RWPE1 (cell line): ENCODE results near the gene KCNB1.

ENCODE experiments used
- CTCF ChIA-PET: fragments of 350-600 bp; sonication (Branson Sonifier 250); formaldehyde crosslinking; extraction: SDS; loops from one replicate; lab custom pipeline; 2021; lab: Yijun Ruan, JAX
- POLR2A ChIA-PET: fragments of 400-600 bp; formaldehyde crosslinking; extraction: SDS; loops from one replicate; lab custom pipeline; 2020; ENCODE audit warnings: antibody characterized with exemption; ENCODE audit not compliant: low non-redundant PET; lab: Yijun Ruan, JAX
- DNase-seq: peaks from one replicate; pipeline ENCODE4 v3.0.0; 2012; ENCODE audit warnings: low spot score
- H3K27ac ChIP-seq: fragments of 450-650 bp; 2 replicates; pipeline ENCODE4 v1.5.1; 2017
- TF ChIP-seq, protein P1 (sequence below): fragments of 450-650 bp; conservative IDR thresholded peaks from 2 replicates; pipeline ENCODE4 v1.5.1; 2017; ENCODE audit warnings: low read depth, mild to moderate bottlenecking

KCNB1 gene

DNA sequence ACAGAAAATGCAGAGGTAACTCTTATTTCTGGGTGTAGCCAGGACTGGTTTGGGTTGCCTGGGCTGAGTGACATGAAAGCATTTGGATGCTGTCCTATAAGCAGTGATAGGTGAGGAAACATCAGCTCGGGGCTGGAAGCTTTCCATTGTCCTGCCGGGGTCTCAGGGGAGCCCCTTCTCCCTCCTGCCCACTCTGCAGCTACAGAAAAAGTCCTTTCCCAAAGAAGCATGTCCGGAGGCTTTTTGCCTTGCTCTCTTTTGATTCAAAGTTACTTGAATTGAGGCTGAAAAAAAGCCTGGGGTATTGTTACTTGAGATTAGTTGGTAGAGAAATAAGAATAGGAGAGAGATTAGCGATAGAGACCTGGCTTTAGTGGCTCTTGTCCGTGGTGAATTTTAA is 113.9 kb downstream of the KCNB1 start:
- TF ChIP-seq, protein P1, sequence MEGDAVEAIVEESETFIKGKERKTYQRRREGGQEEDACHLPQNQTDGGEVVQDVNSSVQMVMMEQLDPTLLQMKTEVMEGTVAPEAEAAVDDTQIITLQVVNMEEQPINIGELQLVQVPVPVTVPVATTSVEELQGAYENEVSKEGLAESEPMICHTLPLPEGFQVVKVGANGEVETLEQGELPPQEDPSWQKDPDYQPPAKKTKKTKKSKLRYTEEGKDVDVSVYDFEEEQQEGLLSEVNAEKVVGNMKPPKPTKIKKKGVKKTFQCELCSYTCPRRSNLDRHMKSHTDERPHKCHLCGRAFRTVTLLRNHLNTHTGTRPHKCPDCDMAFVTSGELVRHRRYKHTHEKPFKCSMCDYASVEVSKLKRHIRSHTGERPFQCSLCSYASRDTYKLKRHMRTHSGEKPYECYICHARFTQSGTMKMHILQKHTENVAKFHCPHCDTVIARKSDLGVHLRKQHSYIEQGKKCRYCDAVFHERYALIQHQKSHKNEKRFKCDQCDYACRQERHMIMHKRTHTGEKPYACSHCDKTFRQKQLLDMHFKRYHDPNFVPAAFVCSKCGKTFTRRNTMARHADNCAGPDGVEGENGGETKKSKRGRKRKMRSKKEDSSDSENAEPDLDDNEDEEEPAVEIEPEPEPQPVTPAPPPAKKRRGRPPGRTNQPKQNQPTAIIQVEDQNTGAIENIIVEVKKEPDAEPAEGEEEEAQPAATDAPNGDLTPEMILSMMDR, result no peak
- no peak for DNase-seq
- CTCF ChIA-PET, result interaction anchor here (1.1 kb wide), 1 partner anchor 115 kb away, joined by 3 read pairs; no protein-coding TSS in a partner anchor
- H3K27ac ChIP-seq, result no peak overlapping the region
- POLR2A ChIA-PET, result no interaction called here

DNA sequence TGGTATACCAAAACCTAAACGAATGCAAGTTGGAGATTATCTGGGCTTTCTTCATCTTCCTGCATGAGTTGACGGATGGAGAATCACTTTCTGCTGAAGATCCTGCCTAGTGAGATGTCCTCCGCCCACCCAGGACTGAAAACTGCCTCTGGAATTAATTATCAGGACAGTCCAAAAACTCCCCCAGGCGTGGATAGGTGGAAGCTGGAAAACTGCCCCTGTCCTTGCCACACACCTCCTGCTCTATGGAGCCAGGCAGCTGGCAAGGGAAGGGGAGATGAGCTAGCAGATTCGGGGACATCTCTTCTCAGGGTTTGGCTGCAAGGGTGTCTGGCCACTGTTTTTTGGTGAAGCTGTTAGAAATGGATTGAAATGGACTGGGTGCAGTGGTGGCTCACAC is 115.4 kb downstream of the KCNB1 start:
- no peak for DNase-seq
- H3K27ac ChIP-seq, result no peak overlapping the region
- ChIA-PET POLR2A (no interaction called here), CTCF (interaction anchor here (0.7 kb wide), 1 partner anchor 15 kb away, joined by 3 read pairs; no protein-coding TSS in a partner anchor)
- TF ChIP-seq, protein P1, result no peak

DNA sequence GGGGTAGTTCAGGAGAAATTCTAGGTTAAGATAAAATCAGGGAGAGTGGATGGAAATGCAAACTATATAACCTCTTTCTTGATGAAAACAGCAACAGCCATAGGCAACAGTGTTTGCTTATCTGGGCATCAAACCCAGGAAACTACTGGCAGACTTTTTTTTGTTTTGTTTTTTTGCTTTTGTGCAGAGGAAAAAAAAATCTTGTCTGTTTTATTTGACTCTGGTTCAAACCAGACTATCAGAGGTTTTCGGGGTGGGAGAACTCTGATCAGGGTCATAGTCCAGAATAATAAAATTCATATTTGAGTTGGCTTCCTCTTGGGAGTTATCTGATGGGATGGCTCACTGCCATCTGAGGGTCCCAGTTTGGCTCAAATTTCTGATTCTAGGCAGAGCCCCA is 115.8 kb downstream of the KCNB1 start:
- DNase-seq, result no peak
- H3K27ac ChIP-seq, result no peak overlapping the region
- TF ChIP-seq, protein P1, result no peak
- ChIA-PET POLR2A (no interaction called here), CTCF (interaction anchor here (0.7 kb wide), 2 partner anchors 15 to 136 kb away, joined by 3 read pairs; no protein-coding TSS in a partner anchor)

DNA sequence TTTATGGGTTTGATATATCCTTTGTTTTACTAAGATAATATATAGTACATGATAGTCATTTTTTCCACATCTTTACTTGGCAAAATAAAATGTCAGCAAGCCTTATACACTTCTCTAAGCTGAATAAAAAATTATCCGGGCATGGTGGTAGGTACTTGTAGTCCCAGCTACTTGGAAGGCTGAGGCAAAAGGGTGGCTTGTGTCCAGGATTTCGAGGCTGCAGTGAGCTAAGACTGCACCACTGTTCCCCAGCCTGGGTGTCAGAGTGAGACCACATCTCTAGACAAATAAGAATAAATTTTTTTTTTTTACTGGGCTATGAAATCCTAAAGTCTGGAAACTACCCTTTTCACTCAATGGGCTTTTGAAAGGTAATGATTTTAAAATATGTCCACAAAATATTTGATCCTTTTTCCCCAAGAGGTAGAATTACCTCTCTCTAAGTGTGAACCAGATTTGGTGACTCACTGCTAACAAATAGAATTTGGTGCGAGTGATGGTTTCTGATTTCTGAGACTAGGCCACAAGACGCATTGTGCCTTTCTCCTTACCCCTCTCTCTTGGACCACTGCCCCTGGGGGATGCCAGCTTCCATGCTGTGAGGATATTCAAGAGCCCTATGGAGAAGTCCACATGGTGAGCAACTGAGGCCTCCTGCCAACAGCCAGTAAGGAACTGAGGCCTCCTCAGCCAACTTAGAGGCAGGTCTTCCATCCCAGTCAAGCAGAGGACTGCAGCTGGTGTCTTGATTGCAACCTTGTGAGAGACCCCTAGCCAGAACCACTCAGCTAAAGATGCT is 120.4 kb downstream of the KCNB1 start:
- ChIA-PET POLR2A (no interaction called here), CTCF (interaction anchor here (0.7 to 1.5 kb wide), 2 partner anchors 18 to 23 kb away, joined by 3 read pairs; no protein-coding TSS in a partner anchor)
- no peak overlapping the region for H3K27ac ChIP-seq
- DNase-seq, result no peak
- TF ChIP-seq, protein P1, result no peak

DNA sequence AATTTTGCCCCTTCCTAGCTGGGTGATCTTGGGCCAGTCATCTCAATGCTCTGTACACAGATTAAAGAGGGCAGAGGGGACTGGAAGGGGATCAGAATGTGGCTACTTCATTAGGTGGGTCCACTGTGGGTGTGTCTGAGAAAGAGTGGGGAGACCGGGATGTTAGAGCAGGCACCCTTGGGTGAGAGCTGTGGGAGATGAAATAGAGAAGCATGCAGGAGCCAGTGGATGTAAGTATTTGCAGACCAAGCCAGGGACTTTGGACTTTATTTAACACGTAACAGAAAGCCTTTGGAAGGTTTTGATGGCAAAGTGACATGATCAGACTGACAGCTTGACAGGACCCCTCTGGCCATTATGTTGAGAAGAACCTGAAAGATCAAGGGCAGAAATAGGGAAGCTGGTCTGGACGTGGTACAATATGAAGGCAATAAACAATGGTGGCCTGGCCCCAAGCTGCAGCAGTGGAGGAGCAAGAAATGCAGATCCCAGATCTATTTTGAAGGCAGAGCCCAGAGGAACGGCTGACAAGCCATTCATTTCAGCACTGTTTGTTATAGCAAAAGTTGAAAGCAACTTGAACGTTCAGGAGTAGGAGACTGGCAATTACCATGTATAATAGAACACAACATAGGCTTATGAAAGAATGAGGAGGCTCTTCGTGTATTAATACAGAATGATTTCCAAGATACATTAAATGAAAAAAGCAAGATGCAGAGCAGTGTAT is 122.1 kb downstream of the KCNB1 start:
- DNase-seq, result no peak
- CTCF ChIA-PET, result interaction anchor here (1.5 kb wide), 1 partner anchor 25 kb away, joined by 3 read pairs; no protein-coding TSS in a partner anchor
- no peak overlapping the region for H3K27ac ChIP-seq
- TF ChIP-seq, protein P1, result no peak
- POLR2A ChIA-PET, result no interaction called here

DNA sequence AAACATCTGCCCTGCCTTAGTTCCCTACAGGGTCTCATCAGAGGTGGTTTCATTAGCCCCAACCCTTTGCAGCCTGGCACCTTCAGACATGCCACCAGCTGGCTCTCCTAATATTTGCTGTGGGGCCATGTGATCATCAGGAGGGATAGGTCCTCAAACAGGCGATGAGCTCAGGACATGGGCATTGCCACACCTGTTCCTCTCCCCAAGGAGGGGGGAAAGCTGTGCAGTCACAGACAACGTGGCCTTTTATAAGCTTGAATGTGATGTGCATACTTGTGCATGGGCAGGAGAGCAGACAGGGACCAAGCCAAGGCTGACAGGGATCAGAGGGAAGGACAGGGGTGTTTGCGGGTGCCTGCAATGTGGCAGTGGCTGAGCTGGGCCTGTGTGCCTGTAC is 125.8 kb downstream of the KCNB1 start:
- H3K27ac ChIP-seq, result no peak overlapping the region; the same call in 1 of the 2 replicates
- POLR2A ChIA-PET, result no interaction called here
- DNase-seq, result no peak
- TF ChIP-seq, protein P1, result no peak
- CTCF ChIA-PET, result no interaction called here
